ENCODE data around the gene ATXN2. TPM values are rescaled to one million over a fixed set of nuclear protein-coding genes. Genes with fewer than 3 reads are reported as not detected.

ATXN2 gene
- total RNA-seq, 1 donor from 2014 or later, result 23.2 TPM

- DNase-seq (ENCODE audit: low spot score), result no peak
Observed at GRCh38 chr12:111426344-111427185, 172.6 kb downstream of the ATXN2 start.

GRCh38 chr12:111425655-111426054, 173.5 kb downstream of the ATXN2 start:
- DNase-seq (ENCODE audit: low spot score) (peak; percentile 60), ATAC-seq (peak; percentile 75)

More at GRCh38 chr12:111426344-111427185, 172.6 kb downstream of the ATXN2 start:
- ATAC-seq, result no peak

GRCh38 chr12:111424793-111425251, 174.3 kb downstream of the ATXN2 start:
- ATAC-seq, result peak; percentile 58
- peak; percentile 67 for DNase-seq (ENCODE audit: low spot score)

GRCh38 chr12:111424189-111424792, 174.8 kb downstream of the ATXN2 start:
- no peak for ATAC-seq

GRCh38 chr12:111420494-111420893, 178.6 kb downstream of the ATXN2 start:
- ATAC-seq, result no peak

More at GRCh38 chr12:111424189-111424792, 174.8 kb downstream of the ATXN2 start:
- DNase-seq (ENCODE audit: low spot score), result no peak

GRCh38 chr12:111419784-111420183, 179.3 kb downstream of the ATXN2 start:
- DNase-seq (ENCODE audit: low spot score) (no peak), ATAC-seq (no peak)

More at GRCh38 chr12:111420494-111420893, 178.6 kb downstream of the ATXN2 start:
- no peak for DNase-seq (ENCODE audit: low spot score)

GRCh38 chr12:111418594-111418880, 180.6 kb downstream of the ATXN2 start:
- no peak for ATAC-seq
- no peak for DNase-seq (ENCODE audit: low spot score)

- no peak for DNase-seq (ENCODE audit: low spot score)
- ATAC-seq, result no peak
Observed at GRCh38 chr12:111417784-111418593, 181.1 kb downstream of the ATXN2 start.

- no peak for ATAC-seq
- DNase-seq (ENCODE audit: low spot score), result no peak
Observed at GRCh38 chr12:111417290-111417689, 181.8 kb downstream of the ATXN2 start.

GRCh38 chr12:111414711-111415252, 184.3 kb downstream of the ATXN2 start:
- no peak for ATAC-seq
- no peak for DNase-seq (ENCODE audit: low spot score)

- peak; percentile 74 for ATAC-seq
- peak; percentile 84 for DNase-seq (ENCODE audit: low spot score)
Observed at GRCh38 chr12:111413442-111414086, 185.6 kb downstream of the ATXN2 start.

GRCh38 chr12:111412830-111413441, 186.2 kb downstream of the ATXN2 start:
- ATAC-seq (no peak), DNase-seq (ENCODE audit: low spot score) (no peak)

- no peak for DNase-seq (ENCODE audit: low spot score)
- ATAC-seq, result no peak
Observed at GRCh38 chr12:111412007-111412829, 186.9 kb downstream of the ATXN2 start.

GRCh38 chr12:111411185-111411764, 187.8 kb downstream of the ATXN2 start:
- DNase-seq (ENCODE audit: low spot score) (no peak), ATAC-seq (no peak)

GRCh38 chr12:111410431-111411184, 188.5 kb downstream of the ATXN2 start:
- DNase-seq (ENCODE audit: low spot score), result no peak
- peak; percentile 10 for ATAC-seq

- DNase-seq (ENCODE audit: low spot score), result no peak
- ATAC-seq, result no peak
Observed at GRCh38 chr12:111409780-111410430, 189.2 kb downstream of the ATXN2 start.

GRCh38 chr12:111409403-111409779, 189.7 kb downstream of the ATXN2 start:
- DNase-seq (ENCODE audit: low spot score), result no peak
- ATAC-seq, result no peak

All from left lobe of liver (tissue), 2 donors.